GM19397 (cell line): Measurements from ENCODE around the gene CYP4F3.
"Not testable (repeated sequence)": the region's sequence is repeated elsewhere in the genome, so short reads cannot be mapped to it uniquely, and the experiment has no call there.

Source experiments
- ATAC-seq: cut with Tn5 transposase; IDR thresholded peaks from one replicate; pipeline ENCODE4 v1.9.1; 2021; ENCODE audit warnings: mild to moderate bottlenecking, moderate library complexity; ENCODE audit not compliant: unreplicated experiment

CYP4F3 gene

DNA sequence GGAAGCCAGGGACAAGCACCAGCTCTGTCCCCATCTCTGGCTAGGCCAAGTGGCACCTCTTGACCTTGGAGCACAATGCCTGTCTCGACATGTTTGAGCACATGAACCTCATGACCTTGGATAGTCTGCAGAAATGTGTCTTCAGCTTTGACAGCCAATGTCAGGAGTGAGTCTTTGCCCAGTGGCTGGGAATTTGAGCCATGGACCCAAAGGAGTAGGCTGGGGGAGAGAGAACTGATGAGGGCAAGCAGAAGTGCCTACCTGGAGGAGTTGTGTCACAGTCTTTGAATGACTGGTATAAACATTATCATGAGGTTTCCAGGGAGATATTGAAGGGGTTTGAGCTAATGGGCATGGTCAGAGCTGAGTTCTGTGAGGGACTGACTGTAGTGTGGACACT lies 25.5 kb downstream of the CYP4F3 start:
- ATAC-seq, result no peak

DNA sequence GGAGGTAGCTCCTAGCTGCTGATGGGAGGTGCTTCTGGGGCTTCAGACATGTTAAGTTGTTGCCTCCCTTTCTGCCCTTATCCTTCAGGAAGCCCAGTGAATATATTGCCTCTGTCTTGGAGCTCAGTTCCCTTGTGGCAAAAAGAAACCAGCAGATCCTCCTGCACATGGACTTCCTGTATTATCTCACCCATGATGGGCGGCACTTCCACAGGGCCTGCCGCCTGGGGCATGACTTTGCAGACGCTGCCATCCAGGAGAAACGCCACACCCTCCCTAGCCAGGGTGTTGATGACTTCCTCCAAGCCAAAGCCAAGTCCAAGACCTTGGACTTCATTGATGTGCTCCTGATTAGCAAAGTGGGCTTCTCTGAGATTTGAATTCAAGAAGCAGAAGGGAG lies 26.2 kb downstream of the CYP4F3 start:
- no peak for ATAC-seq

DNA sequence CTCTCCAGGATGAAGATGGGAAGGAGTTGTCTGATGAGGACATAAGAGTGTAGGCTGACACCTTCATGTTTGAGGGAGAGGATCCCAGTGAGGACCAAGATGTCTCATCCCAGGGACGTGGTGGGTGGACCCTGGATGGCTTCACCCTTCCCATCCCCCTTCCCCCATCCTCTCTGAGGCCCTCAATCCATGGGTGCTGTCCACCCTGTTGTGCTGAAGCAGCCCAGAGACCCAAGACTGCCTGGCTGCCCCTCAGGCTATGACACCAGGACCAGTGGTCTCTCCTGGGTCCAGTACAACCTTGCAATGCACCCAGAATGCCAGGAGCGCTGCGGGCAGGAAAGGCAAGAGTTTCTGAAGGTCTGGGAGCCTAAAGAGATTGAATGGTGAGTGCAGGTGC lies 28.7 kb downstream of the CYP4F3 start:
- no peak for ATAC-seq

DNA sequence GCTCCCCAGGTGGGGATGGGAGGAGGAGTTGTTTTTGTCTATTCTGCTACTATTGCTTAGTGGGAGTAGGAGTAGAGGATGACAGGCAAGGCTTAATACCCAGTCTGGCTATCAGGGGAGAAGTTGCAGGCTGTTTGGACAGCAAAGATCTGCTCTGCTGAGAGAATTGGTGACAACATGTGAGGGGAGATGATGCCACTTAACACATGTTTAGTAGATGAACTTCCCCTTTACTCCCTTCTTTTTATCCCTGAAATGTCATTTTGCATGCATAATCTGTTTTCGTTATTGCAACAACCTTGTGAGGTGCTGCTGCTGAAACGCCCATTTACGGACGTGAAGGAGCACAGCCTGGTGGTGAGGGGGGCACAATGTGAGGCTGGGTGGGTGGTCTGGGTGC lies 29.2 kb downstream of the CYP4F3 start:
- ATAC-seq, result no peak

DNA sequence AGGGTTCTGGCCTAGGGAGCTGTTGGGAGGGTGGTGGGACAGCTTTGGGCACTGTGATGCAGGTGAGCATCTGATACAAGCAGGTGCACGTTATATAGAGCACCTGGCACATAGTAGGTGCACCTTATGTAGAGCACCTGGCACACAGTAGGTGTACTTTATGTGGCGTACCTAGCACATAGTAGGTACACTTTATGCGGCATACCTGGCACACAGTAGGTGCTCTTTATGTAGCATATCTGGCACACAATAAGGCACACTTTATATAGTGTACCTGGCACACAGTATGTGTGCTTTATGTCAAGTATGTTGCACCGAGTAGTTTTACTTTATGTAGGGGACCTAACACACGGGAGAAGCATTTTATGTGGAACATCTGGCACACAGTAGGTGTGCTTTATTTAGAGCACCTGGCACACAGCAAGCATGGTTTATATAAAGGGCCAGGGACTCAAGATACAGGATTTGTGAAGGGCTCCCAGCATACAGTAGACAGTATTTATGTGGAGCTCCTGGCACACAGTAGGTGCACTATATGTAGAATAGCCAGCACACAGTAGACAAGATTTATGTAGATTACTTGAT lies 30.6 kb downstream of the CYP4F3 start:
- ATAC-seq, result no peak

DNA sequence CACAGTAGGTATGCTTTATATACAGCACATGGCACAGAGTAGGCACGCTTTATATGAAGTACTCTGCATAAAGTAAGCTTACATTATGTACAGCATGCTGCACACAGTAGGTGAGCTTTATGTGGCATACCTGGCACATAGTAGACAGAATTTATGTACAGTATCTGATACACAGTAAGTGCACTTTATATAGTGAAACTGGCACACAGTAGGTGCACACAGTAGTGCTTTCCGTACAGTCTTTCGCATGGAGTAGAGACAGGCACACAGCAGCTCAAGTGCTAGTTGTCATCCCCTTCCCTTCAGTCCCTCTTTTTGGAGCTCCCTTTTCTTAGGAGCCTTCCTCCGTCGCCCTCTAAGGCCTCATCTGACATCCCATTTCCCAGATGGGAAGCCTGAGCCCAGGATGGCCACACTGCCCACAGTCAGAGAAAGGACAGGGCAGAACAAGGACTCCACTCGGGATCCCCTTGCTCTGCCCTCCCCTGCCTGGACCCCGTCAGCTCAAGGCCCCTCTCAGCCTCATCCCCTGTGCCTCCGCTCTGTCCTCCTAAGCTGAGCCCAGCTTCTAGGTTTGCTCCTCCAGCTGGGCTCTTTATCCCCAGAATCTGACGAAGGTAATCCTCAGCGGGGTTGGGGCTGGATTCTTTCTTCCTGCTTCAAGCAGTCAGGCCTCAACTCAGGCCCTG lies 31.3 kb downstream of the CYP4F3 start:
- no peak for ATAC-seq

DNA sequence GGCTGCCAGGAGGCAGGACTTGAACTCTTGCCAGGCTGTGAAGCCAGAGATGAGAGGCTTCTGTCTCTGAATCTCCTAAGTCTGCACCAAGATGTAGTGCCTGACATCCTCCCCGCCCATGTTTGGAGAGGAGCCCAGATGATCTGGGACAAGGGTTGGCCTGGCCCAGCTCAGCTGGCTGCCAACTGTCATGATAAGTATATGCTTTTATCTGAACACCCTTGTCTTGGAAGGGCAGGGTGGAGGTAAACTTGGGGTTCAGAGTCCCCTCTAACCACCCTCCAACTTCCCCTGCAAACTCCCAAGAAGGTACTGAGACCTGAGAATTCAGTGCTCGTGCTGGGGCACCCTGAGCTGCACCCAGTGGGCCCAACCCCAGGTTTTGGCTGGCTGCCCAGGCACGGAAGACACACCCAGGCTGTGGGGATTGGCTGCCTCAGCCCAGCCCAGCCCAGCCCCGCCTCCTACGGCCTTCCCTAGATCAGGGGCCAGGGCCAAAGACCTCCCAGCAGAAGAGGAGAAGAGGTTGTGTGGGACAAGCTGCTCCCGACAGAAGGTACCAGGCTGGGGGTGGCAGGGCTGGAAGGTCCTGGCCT lies 32.0 kb downstream of the CYP4F3 start, which contains the start of gene CYP4F12:
Gene CYP4F12, plus strand, starts transcription at position 508 of the 596 bp plus-strand sequence. CDS start 443 bp downstream, outside the sequence.
- ATAC-seq, result no peak

DNA sequence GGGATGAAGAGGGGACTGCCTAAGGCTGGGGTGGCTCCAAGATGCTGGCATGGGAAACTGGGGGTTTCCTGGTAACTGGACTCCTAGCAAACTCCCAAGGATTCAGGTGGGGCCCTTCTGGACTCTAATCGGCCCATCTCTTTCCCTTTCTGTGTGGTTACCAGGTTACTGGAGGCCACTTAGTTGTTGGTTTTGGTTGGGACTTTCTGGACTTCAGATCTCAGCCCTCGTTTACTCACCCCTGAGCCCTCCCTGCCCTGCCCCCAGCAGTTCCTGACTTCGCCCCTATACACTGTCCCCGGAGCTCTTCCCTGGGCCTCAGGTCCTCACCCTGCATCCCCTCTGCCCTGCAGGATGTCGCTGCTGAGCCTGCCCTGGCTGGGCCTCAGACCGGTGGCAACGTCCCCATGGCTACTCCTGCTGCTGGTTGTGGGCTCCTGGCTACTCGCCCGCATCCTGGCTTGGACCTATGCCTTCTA lies 32.5 kb downstream of the CYP4F3 start:
- ATAC-seq, result no peak

DNA sequence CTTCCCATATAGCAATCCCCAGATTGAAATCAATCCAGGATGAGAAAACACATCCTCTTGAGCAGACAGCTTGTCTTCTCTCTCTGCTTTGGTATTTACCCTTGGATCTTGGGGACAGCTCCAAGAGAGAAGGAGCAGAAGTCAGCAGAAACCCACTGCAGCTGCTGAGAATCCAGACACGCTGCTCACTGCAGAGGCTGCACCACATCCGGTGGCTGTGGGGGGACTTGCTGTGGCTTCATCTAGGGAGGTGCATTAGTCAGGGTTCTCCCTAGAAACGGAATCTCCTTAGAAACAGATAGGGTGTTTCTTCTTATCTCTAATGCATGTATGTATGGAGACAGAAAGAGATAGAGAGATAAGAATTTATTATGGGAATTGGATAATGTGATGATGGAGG lies 34.9 kb downstream of the CYP4F3 start:
- ATAC-seq, result no peak

DNA sequence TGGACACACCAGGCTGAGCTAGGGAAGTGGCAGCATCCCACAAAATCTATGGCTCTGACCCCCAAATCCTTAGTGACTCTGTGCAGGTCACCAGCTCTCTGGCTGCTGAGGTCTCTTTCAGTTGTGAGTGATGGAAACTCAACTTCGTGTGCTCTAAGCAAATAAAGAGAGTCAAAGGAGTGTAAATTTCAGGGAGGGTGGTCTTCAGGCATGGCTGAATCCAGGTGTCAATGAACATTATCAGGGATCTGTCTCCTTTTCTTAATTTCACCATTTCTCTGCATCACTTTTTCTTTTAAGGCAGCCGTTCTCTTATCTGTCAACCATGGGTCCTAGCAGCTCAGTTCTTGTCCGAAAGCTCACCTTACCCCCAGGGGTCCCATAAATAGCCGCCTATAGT lies 38.4 kb downstream of the CYP4F3 start:
- no peak for ATAC-seq

DNA sequence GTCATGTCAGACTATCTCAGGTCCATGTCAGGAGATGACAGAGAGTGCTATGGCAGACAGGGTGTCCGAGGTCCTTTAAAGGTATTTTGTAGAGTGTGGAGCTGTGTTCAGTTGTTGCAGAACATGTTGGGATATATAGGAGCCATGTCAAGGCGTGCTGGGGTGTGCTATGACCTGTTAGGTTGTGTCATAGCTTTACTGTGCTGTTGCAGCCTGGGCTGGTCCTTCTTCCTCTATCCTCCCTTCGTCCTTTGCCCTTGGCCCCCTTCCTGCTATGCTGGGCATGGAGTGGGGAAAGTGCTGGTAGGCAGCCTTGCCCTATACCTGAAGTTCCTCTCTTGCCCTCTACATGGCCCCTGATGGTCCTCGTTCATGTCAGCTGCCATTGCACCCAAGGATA lies 39.2 kb downstream of the CYP4F3 start:
- ATAC-seq, result not testable (repeated sequence)

DNA sequence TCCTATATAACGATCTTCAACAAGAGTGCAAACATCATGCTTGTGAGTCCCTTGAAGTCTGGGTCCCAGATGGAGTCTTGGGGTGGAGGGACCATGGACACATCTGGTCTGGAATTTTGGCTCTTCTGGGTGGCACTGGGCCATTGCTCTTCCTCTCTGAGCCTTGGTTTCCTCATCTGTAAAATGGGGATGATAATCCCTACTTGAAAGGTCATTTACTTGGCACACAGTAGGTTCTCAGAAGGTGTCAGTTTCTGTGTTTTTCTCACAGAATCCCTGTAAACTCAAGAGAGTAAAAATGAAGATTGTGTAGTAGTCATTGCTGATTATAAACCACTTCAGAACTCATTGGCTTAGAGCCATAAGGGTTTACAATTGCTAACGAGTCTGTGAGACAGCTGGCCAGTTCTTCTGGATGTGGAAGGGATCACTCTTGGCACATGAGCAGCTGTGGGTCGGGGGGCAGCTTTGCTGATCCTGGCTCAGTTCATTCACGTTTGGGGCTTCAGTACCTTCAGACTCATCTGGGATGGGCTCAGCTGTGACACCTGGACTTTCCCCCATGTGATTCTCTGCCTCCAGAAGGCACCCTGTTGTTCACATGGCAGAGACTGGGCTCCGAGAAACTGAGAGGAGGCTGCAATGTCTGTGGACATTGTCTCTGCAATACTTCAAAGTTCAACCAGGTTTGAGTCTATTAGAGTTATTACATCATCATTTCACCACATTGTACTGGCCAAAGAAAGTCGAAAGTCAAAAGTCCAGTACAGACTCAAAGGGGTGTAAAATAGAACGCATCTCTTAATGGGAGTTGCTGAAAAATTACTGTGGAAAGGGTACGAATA lies 40.0 kb downstream of the CYP4F3 start:
- no peak for ATAC-seq

DNA sequence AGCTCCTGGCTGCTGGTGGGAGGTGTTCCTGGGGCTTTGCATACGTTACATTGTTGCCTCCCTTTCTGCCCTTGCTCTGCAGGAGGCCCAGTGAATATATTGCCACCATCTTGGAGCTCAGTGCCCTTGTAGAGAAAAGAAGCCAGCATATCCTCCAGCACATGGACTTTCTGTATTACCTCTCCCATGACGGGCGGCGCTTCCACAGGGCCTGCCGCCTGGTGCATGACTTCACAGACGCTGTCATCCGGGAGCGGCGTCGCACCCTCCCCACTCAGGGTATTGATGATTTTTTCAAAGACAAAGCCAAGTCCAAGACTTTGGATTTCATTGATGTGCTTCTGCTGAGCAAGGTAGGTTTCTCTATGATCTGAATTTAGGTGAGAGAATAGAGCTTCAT lies 42.7 kb downstream of the CYP4F3 start:
- no peak for ATAC-seq

DNA sequence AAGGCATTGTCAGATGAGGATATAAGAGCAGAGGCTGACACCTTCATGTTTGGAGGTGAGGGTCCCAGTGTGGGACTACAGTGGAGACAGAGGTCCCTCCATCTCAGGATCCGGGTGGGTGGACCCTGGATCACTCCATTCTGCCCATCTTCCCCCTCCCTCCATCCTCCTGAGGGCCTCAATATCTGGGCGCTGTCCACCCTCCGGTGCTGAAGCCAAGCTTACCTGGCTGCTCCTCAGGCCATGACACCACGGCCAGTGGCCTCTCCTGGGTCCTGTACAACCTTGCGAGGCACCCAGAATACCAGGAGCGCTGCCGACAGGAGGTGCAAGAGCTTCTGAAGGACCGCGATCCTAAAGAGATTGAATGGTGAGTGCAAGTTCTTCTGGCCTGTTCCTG lies 44.1 kb downstream of the CYP4F3 start:
- ATAC-seq, result no peak

DNA sequence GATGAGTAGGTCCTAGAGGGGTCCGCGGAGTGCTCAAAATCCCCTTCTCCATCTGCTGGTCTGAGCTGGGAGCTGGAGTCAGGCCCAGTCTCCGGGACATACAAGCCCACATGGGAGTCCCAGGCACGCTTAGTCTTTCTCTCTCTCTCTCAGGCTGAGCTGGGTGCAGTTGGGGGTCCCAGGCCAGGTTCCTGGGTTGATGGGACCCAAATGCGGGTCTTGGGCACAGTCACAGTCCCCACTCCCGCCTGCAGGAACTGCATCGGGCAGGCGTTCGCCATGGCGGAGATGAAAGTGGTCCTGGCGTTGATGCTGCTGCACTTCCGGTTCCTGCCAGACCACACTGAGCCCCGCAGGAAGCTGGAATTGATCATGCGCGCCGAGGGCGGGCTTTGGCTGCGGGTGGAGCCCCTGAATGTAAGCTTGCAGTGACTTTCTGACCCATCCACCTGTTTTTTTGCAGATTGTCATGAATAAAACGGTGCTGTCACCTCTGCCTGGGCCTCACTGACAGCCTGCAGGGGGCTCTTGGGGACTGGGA lies 56.0 kb downstream of the CYP4F3 start:
- no peak for ATAC-seq

DNA sequence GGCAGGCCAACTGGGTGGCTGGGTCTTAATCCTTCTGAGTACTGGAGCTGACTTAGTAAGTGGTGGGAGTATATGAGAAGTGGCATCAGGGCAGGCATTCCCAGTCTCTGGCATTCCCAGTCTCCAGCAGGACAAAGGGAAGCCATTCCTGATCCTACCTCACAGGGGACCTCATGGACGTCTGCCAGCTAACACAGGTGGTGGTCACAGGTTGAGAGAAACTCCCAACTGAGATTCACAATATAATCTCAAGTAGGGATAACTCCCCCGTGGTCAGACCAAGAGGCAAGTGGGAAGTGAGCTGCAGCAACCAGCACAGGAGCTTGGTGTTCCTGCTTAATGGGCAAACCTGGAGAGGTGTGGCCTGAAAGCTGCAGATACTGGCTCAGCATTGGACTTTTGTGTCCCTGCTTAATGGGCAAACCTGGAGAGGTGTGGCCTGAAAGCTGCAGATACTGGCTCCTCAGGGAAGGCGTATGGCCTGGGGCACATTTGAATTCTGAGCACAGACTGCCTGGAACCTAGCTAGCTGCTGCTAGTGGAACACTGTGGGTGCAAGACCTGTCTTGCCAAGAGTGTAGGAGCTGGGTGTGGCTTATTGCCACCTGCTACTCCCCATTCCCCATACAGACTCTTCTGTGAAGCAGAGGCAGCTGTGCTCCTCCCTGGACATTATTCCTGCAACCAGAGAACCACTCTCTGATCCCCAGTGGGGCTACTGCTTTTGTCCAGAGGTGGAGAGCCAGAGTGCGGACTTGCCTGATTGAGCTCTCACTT lies 61.2 kb downstream of the CYP4F3 start:
- ATAC-seq, result no peak

DNA sequence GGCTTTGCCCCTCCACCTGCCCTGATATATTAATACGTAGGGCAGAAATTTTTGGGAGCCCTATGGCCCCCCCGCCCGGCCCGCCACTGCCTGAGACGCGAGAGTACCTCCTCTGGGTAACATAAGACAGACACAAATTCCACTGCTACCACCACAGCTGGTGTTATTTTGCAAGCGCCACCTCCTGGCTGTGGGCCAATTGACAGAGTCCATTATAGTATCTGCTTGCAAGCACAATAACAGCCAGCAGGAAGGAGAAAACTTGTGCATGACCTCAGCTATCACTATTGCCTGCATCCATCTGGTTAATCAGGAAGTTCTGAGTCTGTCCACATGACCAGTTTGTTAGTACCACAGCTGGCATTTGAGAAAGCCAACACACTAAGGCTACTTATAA lies 61.8 kb downstream of the CYP4F3 start:
- ATAC-seq, result no peak
